Neural cell (in vitro differentiated cells): ENCODE results near the gene SYNPO2.

ENCODE experiments used
- EP300 ChIP-seq: fragments of 450-650 bp; conservative IDR thresholded peaks from 2 replicates; pipeline ENCODE4 v1.6.1; 2014; ENCODE audit warnings: antibody characterized with exemption, mild to moderate bottlenecking, moderate library complexity; ENCODE audit not compliant: poor library complexity, severe bottlenecking
- RAD21 ChIP-seq: fragments of 450-650 bp; conservative IDR thresholded peaks from 2 replicates; pipeline ENCODE4 v1.6.1; 2014; ENCODE audit warnings: antibody characterized with exemption, mild to moderate bottlenecking, moderate library complexity

DNA sequence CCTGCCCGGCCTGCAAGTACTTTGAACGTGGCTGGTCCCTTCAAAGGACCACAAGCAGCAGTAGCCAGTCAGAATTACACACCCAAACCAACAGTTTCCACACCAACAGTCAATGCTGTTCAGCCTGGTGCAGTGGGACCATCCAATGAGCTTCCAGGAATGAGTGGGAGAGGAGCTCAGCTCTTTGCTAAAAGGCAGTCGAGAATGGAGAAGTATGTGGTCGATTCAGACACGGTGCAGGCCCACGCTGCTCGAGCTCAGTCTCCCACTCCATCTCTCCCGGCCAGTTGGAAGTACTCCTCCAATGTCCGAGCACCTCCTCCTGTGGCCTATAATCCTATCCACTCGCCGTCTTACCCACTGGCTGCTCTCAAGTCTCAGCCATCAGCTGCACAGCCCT lies 142.6 kb downstream of the SYNPO2 start:
- TF ChIP-seq RAD21 (no peak), EP300 (no peak)
